HG03025 (cell line): ENCODE results near the gene C8B.

ENCODE experiments used
- ATAC-seq: cut with Tn5 transposase; IDR thresholded peaks from one replicate; pipeline ENCODE4 v1.9.1; 2021; ENCODE audit warnings: mild to moderate bottlenecking, moderate library complexity; ENCODE audit not compliant: unreplicated experiment, low FRiP score

Gene C8B

DNA sequence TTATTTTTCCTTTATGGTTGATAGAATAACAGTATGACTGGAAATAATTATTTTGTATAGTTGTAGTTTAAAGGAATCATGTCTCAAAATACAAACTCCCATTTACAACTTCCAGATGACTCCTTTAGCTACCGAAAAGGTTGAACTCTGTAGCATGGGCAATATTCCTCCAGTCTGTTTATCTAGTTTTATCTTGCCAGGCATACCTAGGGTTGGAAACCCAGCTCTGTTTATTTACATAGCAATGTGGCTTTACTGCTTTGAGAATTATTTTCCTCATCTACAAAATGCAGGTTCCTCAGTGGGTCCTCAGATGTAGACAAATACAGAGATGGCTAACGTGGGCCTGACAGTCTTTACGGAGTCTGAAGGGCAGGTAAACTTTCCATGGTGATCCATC is 60.1 kb downstream of the C8B start:
- ATAC-seq: no peak

GRCh38 chr1:56904663-56905397 is 61.0 kb downstream of the C8B start:
- no peak for ATAC-seq

- no peak for ATAC-seq
Observed at GRCh38 chr1:56903778-56904177, 62.0 kb downstream of the C8B start.

DNA sequence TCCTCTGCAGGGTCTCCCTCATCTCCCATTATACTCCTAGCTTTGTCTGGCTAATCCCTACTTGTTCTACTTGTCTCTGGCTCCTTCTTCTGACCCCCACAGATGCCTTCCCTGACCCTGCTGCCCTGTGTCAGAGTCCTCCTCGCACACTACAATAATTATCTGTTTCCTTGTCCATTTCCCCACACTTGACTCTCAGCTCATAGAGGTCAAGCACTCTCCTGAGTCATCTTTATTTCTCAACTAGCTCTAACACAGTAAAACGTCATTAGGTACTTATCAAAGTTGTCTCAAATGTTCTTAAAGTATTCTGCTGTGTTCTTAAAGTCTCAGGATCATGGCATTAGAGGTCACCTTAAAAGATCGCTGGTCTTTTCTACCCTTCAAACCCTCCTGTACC is 64.1 kb downstream of the C8B start:
- ATAC-seq: no peak

- no peak for ATAC-seq
Observed at GRCh38 chr1:56898879-56899278, 66.9 kb downstream of the C8B start.

DNA sequence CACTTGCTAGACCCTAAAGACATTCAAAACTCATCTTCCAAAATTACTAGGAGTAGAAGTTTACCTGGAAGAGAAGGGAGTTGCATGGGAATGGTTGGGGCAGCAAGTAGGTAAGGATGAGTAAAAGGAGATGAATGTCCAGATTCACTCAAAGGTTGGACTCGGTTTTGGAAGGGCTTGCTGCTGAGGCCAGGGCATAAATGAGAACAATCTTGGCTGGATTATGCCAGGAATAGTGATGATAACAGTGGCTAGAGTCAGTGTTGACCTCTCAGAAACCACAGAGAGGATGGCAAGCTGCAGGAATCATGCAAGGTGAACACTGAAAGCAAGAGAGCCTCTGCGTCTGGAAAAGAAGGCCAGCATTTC is 67.8 kb downstream of the C8B start:
- no peak for ATAC-seq

DNA sequence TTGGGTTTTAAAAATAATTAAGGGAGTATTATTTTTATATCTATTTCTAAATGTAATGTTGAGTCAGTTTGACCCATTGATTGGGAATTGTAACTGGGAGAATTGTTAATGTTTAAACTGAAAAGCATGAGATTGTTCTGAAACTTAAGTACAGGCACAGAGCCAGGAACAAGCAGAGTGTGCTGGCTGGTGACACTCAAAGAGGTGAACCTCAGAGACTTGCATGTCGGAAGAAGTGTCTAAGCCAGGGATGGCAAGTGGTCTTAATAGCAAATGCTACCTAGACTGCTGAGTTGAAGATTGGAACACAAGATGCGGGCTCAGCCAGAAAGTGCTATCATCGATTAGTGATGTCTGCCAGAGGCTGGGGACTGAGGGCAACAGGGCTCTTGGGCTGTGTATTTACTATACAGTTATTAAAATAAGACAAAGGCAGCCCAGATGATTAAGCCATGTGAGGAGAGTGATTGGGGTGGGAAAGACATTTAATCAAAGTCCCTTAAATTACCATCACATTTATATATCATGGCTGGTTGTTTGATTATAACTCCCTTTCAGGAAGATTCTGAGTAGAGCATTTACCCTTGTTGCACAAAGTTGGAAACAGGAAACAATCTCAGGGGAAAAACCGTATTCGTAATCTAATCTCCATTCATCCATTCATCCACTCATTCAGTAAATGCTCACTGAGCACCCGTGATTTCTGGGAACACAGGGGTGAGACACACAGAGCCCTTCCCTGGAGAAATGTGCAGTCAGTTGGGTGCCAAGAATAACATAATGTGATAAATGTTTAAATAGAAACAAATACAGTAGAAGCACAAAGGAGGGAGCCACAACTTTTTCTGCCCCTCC is 68.4 kb downstream of the C8B start:
- no peak for ATAC-seq

- no peak for ATAC-seq
Observed at GRCh38 chr1:56894014-56894413, 71.8 kb downstream of the C8B start.

DNA sequence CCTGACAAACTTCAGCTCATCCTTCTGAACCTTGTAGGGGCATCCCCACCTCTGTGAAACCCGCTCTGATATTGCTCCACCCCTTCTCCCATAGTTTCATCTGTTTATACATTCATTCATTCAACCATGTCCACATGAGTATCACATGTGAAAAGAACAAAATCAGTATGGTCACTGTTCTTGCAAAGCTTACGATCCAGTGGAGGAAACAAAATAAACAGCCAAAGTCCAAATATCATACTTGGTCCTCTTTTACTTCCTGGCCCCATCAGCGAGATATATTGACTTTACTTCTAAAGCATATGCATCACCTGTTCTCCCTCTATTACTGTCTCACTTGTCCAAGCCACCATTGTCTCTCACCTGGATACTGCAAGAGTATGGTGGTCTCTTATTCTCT is 75.6 kb downstream of the C8B start:
- no peak for ATAC-seq

DNA sequence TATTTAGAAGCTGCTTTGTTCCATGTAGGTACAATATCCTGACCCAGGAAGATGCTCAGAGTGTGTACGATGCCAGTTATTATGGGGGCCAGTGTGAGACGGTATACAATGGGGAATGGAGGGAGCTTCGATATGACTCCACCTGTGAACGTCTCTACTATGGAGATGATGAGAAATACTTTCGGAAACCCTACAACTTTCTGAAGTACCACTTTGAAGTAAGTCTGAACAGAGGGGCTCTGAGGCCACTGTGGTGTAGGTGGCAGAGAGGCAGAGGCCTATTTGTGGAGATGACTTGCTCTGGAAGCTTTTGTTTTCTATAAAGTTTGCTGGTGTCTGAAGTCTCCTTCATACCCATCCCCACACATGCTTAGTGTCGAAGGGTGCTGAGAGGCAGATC is 84.4 kb downstream of the C8B start:
- ATAC-seq: no peak

- no peak for ATAC-seq
Observed at GRCh38 chr1:56880774-56881173, 85.0 kb downstream of the C8B start.
